Lower lobe of right lung (tissue), 2 donors: ENCODE data around the gene SPATA25. TPM values are rescaled to one million over a fixed set of nuclear protein-coding genes. Genes with fewer than 3 reads are reported as not detected.
A peak's percentile ranks its signal among the peaks of the same experiment; 100 is the strongest.
"Not testable (repeated sequence)": the region's sequence is repeated elsewhere in the genome, so short reads cannot be mapped to it uniquely, and the experiment has no call there.

Experiments
- ATAC-seq, 2 donors: fragments of 200-7000 bp; cut with Tn5 transposase; one replicate each; pipeline ENCODE4 v1.9.1; 2020 to 2022; ENCODE audit warnings: mild to moderate bottlenecking in 2 of 2, moderate library complexity in 2 of 2
- DNase-seq: peaks from one replicate; pipeline ENCODE4 v3.0.0-alpha.2; 2020
- H3K27ac ChIP-seq: fragments of 200-600 bp; one replicate; pipeline ENCODE4 v1.8.0; 2022
- H3K27me3 ChIP-seq: fragments of 200-600 bp; one replicate; pipeline ENCODE4 v1.8.0; 2022; ENCODE audit warnings: low read depth
- H3K36me3 ChIP-seq: fragments of 200-600 bp; one replicate; pipeline ENCODE4 v1.8.0; 2022; ENCODE audit warnings: mild to moderate bottlenecking
- H3K4me1 ChIP-seq: fragments of 200-600 bp; one replicate; pipeline ENCODE4 v1.8.0; 2022
- H3K4me3 ChIP-seq: fragments of 200-600 bp; one replicate; pipeline ENCODE4 v1.8.0; 2022; ENCODE audit warnings: mild to moderate bottlenecking
- H3K9me3 ChIP-seq: fragments of 200-600 bp; one replicate; pipeline ENCODE4 v1.8.0; 2022
- intact Hi-C: fragments of 100-400 bp; cut with DNase I; formaldehyde crosslinking; loops from one replicate; pipeline ENCODE4 v1.11.0; 2022
- total RNA-seq: library from RNA; stranded (reverse); fragmentation: NEBNext Ultra II Directional; extraction: Animal tissue kit (Norgen Biotek cat#: 25700); gene quantifications from one replicate; pipeline ENCODE4 v1.2.1, GENCODE V29; 2021
- TF ChIP-seq, protein P1 (sequence below): fragments of 200-600 bp; IDR thresholded peaks from one replicate; pipeline ENCODE4 v1.8.0; 2022; ENCODE audit warnings: antibody characterized with exemption, mild to moderate bottlenecking
- donor health status: DM: no; HTN: yes; CAD: no; lungs with severe emphysema.

Gene SPATA25
- total RNA-seq, 1 donor from 2014 or later = 1.1 TPM

DNA sequence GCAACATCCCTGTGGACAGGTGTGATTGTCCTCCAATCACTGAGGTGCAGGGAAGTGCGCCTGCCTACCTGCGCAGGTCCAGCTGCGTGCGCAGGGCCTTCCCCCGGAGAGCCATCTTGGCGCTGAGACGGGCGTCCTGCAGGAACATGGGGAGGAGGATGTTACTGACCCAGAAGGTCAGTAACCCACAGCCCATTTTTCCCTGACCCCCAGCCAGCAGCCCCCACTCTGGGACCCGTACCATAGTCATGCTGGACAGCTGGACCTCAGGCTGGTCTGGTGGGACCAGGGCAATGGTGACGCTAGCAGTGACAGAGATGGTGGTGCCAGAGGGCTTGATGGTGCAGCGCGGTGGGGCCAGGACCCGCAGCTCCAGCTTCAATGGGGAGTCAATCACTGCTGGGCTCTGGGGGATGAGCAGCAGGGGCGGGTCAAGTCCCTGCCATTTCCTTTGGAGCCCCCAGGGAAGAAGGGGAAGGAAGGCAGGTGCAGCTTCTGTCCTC lies 14.8 kb upstream of the SPATA25 start:
- DNase-seq (no peak), ATAC-seq (no peak)
- TF ChIP-seq, protein P1, sequence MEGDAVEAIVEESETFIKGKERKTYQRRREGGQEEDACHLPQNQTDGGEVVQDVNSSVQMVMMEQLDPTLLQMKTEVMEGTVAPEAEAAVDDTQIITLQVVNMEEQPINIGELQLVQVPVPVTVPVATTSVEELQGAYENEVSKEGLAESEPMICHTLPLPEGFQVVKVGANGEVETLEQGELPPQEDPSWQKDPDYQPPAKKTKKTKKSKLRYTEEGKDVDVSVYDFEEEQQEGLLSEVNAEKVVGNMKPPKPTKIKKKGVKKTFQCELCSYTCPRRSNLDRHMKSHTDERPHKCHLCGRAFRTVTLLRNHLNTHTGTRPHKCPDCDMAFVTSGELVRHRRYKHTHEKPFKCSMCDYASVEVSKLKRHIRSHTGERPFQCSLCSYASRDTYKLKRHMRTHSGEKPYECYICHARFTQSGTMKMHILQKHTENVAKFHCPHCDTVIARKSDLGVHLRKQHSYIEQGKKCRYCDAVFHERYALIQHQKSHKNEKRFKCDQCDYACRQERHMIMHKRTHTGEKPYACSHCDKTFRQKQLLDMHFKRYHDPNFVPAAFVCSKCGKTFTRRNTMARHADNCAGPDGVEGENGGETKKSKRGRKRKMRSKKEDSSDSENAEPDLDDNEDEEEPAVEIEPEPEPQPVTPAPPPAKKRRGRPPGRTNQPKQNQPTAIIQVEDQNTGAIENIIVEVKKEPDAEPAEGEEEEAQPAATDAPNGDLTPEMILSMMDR = no peak
- H3K27me3 ChIP-seq = no peaks in the 10 kb centered on the region
- H3K4me3 ChIP-seq = no peak overlapping the region
- intact Hi-C loops = no loop called here
- H3K4me1 ChIP-seq = no peaks in the 10 kb centered on the region
- H3K27ac ChIP-seq = no peak overlapping the region
- H3K36me3 ChIP-seq = peaks cover 79% of the 10 kb centered on the region
- H3K9me3 ChIP-seq = no peaks in the 10 kb centered on the region

- DNase-seq, H3K9me3 ChIP-seq, H3K27me3 ChIP-seq, H3K4me3 ChIP-seq, ATAC-seq, H3K27ac ChIP-seq, intact Hi-C loops, H3K4me1 ChIP-seq: not testable (repeated sequence)
- H3K36me3 ChIP-seq = peaks cover 88% of the 10 kb centered on the region
Observed at GRCh38 chr20:45901332-45901731, 13.9 kb upstream of the SPATA25 start.

- peaks cover 94% of the 10 kb centered on the region for H3K36me3 ChIP-seq
Observed at GRCh38 chr20:45899046-45899835, 11.8 kb upstream of the SPATA25 start.

GRCh38 chr20:45898285-45898684 lies 10.9 kb upstream of the SPATA25 start:
- no peaks in the 10 kb centered on the region for H3K27me3 ChIP-seq
- H3K4me1 ChIP-seq = peaks cover 5% of the 10 kb centered on the region
- DNase-seq (no peak), ATAC-seq (no peak)
- H3K27ac ChIP-seq = no peak overlapping the region
- intact Hi-C loops = no loop called here
- H3K9me3 ChIP-seq = no peaks in the 10 kb centered on the region
- TF ChIP-seq, protein P1 = no peak
- no peak overlapping the region for H3K4me3 ChIP-seq
- H3K36me3 ChIP-seq = peaks cover 96% of the 10 kb centered on the region

More at GRCh38 chr20:45899046-45899835, 11.8 kb upstream of the SPATA25 start:
- TF ChIP-seq, protein P1 = no peak
- Histone ChIP-seq H3K9me3 (no peaks in the 10 kb centered on the region), H3K27me3 (no peaks in the 10 kb centered on the region), H3K4me1 (no peaks in the 10 kb centered on the region), H3K4me3 (no peak overlapping the region), H3K27ac (no peak overlapping the region)
- ATAC-seq = peak in 1 of 2 donors; percentile 41
- intact Hi-C loops = no loop called here
- no peak for DNase-seq

- no peaks in the 10 kb centered on the region for H3K27me3 ChIP-seq
- peaks cover 98% of the 10 kb centered on the region for H3K36me3 ChIP-seq
- peaks cover 11% of the 10 kb centered on the region for H3K4me1 ChIP-seq
- DNase-seq (no peak), ATAC-seq (no peak)
- no peak overlapping the region for H3K4me3 ChIP-seq
- H3K27ac ChIP-seq = no peak overlapping the region
- intact Hi-C loops = no loop called here
- H3K9me3 ChIP-seq = no peaks in the 10 kb centered on the region
- TF ChIP-seq, protein P1 = no peak
Observed at GRCh38 chr20:45897692-45898091, 10.3 kb upstream of the SPATA25 start.

DNA sequence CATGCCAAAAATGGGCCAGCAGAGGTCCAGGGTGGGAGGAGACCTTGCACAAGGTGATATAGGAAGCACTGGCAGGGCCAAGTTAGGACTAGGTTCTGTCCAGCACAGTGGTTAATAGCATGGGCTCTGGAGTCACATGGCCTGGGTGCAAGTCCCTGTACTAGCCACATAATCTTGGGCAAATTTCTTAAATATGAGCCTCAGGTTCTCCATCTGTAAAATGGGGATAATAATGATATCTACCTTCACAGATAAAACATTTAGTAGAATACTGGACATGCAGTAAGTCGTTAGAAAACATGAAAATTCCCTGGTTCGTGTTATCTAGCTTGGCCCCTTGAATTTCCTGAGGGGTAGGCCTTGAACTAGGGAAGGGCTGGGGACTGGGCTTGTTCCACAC lies 9.9 kb upstream of the SPATA25 start:
- Histone ChIP-seq H3K27ac (no peak overlapping the region), H3K36me3 (peaks cover 98% of the 10 kb centered on the region), H3K27me3 (no peaks in the 10 kb centered on the region), H3K9me3 (no peaks in the 10 kb centered on the region), H3K4me3 (no peak overlapping the region), H3K4me1 (peaks cover 15% of the 10 kb centered on the region)
- TF ChIP-seq, protein P1 = no peak
- ATAC-seq (no peak), DNase-seq (no peak)
- intact Hi-C loops = no loop called here
